Activated CD4-positive, alpha-beta T cell treated with anti-CD3 and anti-CD28 coated beads for 36 hours (primary cell): Measurements from ENCODE around the gene MCF2L. TPM values are rescaled to one million over a fixed set of nuclear protein-coding genes. Genes with fewer than 3 reads are reported as not detected.

Experiments used
- ATAC-seq: fragments of 200-7000 bp; cut with Tn5 transposase; one replicate; pipeline ENCODE4 v1.10.0; 2021; ENCODE audit warnings: mild to moderate bottlenecking, moderate library complexity
- CTCF ChIA-PET: fragments of 350-600 bp; sonication (Branson Sonifier 250); formaldehyde crosslinking; loops from one replicate; lab custom pipeline; 2021; ENCODE audit warnings: antibody characterized with exemption; lab: Charles Lee
- POLR2A ChIA-PET: fragments of 350-600 bp; sonication (Branson Sonifier 250); formaldehyde crosslinking; loops from one replicate; lab custom pipeline; 2021; ENCODE audit warnings: antibody characterized with exemption, inconsistent platforms; lab: Charles Lee
- DNase-seq: peaks from one replicate; pipeline ENCODE4 v3.0.0-alpha.2; 2020
- H3K27ac Mint-ChIP-seq: one replicate; pipeline ENCODE4 v1.8.0; 2021; ENCODE audit warnings: mixed read lengths
- H3K27me3 Mint-ChIP-seq: one replicate; pipeline ENCODE4 v1.8.0; 2021; ENCODE audit warnings: mixed read lengths
- H3K36me3 Mint-ChIP-seq: one replicate; pipeline ENCODE4 v1.8.0; 2021; ENCODE audit warnings: low read depth, mixed read lengths
- H3K4me1 Mint-ChIP-seq: one replicate; pipeline ENCODE4 v1.8.0; 2021; ENCODE audit warnings: mixed read lengths
- H3K4me3 Mint-ChIP-seq: one replicate; pipeline ENCODE4 v1.8.0; 2021; ENCODE audit warnings: mild to moderate bottlenecking, moderate library complexity, mixed read lengths
- H3K9me3 Mint-ChIP-seq: one replicate; pipeline ENCODE4 v1.8.0; 2021; ENCODE audit warnings: low read depth, mixed read lengths
- intact Hi-C, 2 experiments: fragments of 100-400 bp; cut with DNase I in 1 of 2; cut with micrococcal nuclease in 1 of 2; formaldehyde crosslinking; loops; one replicate each; pipeline versions ENCODE4 v1.14.2 to v1.15.1; 2022 to 2024; cut with DNase I, micrococcal nuclease
- total RNA-seq, 2 experiments: library from RNA; stranded (reverse); gene quantifications; one replicate each; pipeline ENCODE4 v1.2.3, GENCODE V29; 2021

MCF2L gene
- total RNA-seq, 2 experiments from 2014 or later, result 8.4 to 8.7 TPM

- no peak for ATAC-seq
- DNase-seq, result no peak
- Mint-ChIP-seq H3K9me3 (no peaks in the 10 kb centered on the region), H3K4me3 (no peak overlapping the region), H3K4me1 (peaks cover 2% of the 10 kb centered on the region), H3K27ac (no peak overlapping the region), H3K36me3 (peaks cover 2% of the 10 kb centered on the region), H3K27me3 (peaks cover 3% of the 10 kb centered on the region)
- ChIA-PET CTCF (interaction anchor here (0.6 kb wide), 1 partner anchor 187 kb away, joined by 3 read pairs; no protein-coding TSS in a partner anchor), POLR2A (no interaction called here)
- intact Hi-C loops, result no loop called here
These were observed 144.2 kb downstream of the MCF2L start for GRCh38 chr13:113112893-113113845.

DNA sequence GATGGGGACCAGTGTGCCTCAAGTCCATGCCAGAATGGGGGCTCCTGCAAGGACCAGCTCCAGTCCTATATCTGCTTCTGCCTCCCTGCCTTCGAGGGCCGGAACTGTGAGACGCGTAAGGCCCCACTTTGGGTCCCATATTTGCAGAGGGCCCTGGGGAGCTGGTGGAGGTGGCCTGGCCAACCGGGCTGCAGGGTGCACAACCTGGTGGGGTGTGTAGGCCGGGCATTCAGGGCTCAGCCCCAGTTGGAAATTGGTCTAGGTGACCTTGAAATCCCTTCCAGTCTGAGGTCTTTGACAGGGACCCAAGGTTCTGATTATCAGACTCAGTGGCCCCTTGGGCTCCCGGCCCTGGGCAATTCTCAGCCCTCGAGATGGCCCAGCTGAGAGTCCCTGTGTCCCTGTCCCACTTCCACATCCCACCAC is 144.8 kb downstream of the MCF2L start:
- H3K36me3 Mint-ChIP-seq, result peaks cover 2% of the 10 kb centered on the region
- no peaks in the 10 kb centered on the region for H3K9me3 Mint-ChIP-seq
- CTCF ChIA-PET, result no interaction called here
- H3K27me3 Mint-ChIP-seq, result peaks cover 3% of the 10 kb centered on the region
- no peak for ATAC-seq
- H3K4me1 Mint-ChIP-seq, result peaks cover 2% of the 10 kb centered on the region
- POLR2A ChIA-PET, result no interaction called here
- H3K27ac Mint-ChIP-seq, result no peak overlapping the region
- no peak overlapping the region for H3K4me3 Mint-ChIP-seq
- no peak for DNase-seq
- intact Hi-C loops, result no loop called here

- Mint-ChIP-seq H3K36me3 (no peaks in the 10 kb centered on the region), H3K9me3 (no peaks in the 10 kb centered on the region), H3K4me3 (no peak overlapping the region), H3K4me1 (no peaks in the 10 kb centered on the region), H3K27ac (no peak overlapping the region), H3K27me3 (no peaks in the 10 kb centered on the region)
- DNase-seq (peak; percentile 2), ATAC-seq (no peak)
- CTCF ChIA-PET, result no interaction called here
- POLR2A ChIA-PET, result no interaction called here
- intact Hi-C loops, result no loop called here
These were observed 145.7 kb downstream of the MCF2L start for GRCh38 chr13:113114511-113115362.

- ChIA-PET CTCF (no interaction called here), POLR2A (no interaction called here)
- ATAC-seq (no peak), DNase-seq (no peak)
- Mint-ChIP-seq H3K36me3 (no peaks in the 10 kb centered on the region), H3K27ac (no peak overlapping the region), H3K27me3 (no peaks in the 10 kb centered on the region), H3K4me3 (no peak overlapping the region), H3K4me1 (no peaks in the 10 kb centered on the region), H3K9me3 (no peaks in the 10 kb centered on the region)
- intact Hi-C loops, result no loop called here
These were observed 146.6 kb downstream of the MCF2L start for GRCh38 chr13:113115363-113116205.

- no peak for ATAC-seq
- DNase-seq, result no peak
- H3K27me3 Mint-ChIP-seq, result no peaks in the 10 kb centered on the region
- H3K36me3 Mint-ChIP-seq, result no peaks in the 10 kb centered on the region
- H3K4me3 Mint-ChIP-seq, result no peak overlapping the region
- POLR2A ChIA-PET, result no interaction called here
- H3K27ac Mint-ChIP-seq, result no peak overlapping the region
- CTCF ChIA-PET, result no interaction called here
- H3K9me3 Mint-ChIP-seq, result no peaks in the 10 kb centered on the region
- H3K4me1 Mint-ChIP-seq, result no peaks in the 10 kb centered on the region
- intact Hi-C loops, result no loop called here
These were observed 147.3 kb downstream of the MCF2L start for GRCh38 chr13:113116206-113116800.

- Mint-ChIP-seq H3K9me3 (no peaks in the 10 kb centered on the region), H3K4me1 (no peaks in the 10 kb centered on the region), H3K27me3 (no peaks in the 10 kb centered on the region), H3K36me3 (no peaks in the 10 kb centered on the region), H3K4me3 (no peak overlapping the region), H3K27ac (no peak overlapping the region)
- DNase-seq, result no peak
- ChIA-PET CTCF (no interaction called here), POLR2A (no interaction called here)
- intact Hi-C loops, result no loop called here
- ATAC-seq, result no peak
These were observed 147.9 kb downstream of the MCF2L start for GRCh38 chr13:113116871-113117271.

DNA sequence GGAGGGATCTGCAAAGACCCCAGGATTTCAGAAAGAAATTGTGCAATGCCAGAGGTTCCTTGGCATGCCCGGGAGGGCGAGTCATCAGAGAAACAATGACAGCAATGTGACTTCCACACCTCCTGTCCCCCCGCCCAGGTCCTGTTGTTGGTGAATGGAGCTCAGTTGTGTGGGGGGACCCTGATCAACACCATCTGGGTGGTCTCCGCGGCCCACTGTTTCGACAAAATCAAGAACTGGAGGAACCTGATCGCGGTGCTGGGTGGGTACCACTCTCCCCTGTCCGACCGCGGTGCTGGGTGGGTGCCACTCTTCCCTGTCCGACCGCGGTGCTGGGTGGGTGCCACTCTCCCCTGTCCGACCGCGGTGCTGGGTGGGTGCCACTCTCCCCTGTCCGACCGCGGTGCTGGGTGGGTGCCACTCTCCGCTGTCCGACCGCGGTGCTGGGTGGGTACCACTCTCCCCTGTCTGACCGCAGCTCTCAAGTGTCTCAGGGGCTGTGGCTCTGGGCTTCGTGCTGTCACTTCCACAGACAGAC is 148.4 kb downstream of the MCF2L start:
- CTCF ChIA-PET, result no interaction called here
- intact Hi-C loops, result no loop called here
- Mint-ChIP-seq H3K4me1 (no peaks in the 10 kb centered on the region), H3K27me3 (no peaks in the 10 kb centered on the region), H3K9me3 (no peaks in the 10 kb centered on the region), H3K36me3 (no peaks in the 10 kb centered on the region), H3K27ac (no peak overlapping the region), H3K4me3 (no peak overlapping the region)
- ATAC-seq, result no peak
- no peak for DNase-seq
- POLR2A ChIA-PET, result no interaction called here

GRCh38 chr13:113117911-113118260 is 148.9 kb downstream of the MCF2L start:
- no peak overlapping the region for H3K27ac Mint-ChIP-seq
- DNase-seq, result no peak
- POLR2A ChIA-PET, result no interaction called here

GRCh38 chr13:113118261-113119021 is 149.4 kb downstream of the MCF2L start:
- Mint-ChIP-seq H3K27ac (no peak overlapping the region), H3K36me3 (no peaks in the 10 kb centered on the region), H3K4me3 (no peak overlapping the region), H3K9me3 (no peaks in the 10 kb centered on the region), H3K27me3 (no peaks in the 10 kb centered on the region), H3K4me1 (no peaks in the 10 kb centered on the region)
- POLR2A ChIA-PET, result no interaction called here
- intact Hi-C loops, result no loop called here
- CTCF ChIA-PET, result no interaction called here
- ATAC-seq, result no peak
- no peak for DNase-seq

More at GRCh38 chr13:113117911-113118260, 148.9 kb downstream of the MCF2L start:
- Mint-ChIP-seq H3K9me3 (no peaks in the 10 kb centered on the region), H3K4me1 (no peaks in the 10 kb centered on the region), H3K4me3 (no peak overlapping the region), H3K36me3 (no peaks in the 10 kb centered on the region), H3K27me3 (no peaks in the 10 kb centered on the region)
- CTCF ChIA-PET, result no interaction called here
- ATAC-seq, result no peak
- intact Hi-C loops, result no loop called here

DNA sequence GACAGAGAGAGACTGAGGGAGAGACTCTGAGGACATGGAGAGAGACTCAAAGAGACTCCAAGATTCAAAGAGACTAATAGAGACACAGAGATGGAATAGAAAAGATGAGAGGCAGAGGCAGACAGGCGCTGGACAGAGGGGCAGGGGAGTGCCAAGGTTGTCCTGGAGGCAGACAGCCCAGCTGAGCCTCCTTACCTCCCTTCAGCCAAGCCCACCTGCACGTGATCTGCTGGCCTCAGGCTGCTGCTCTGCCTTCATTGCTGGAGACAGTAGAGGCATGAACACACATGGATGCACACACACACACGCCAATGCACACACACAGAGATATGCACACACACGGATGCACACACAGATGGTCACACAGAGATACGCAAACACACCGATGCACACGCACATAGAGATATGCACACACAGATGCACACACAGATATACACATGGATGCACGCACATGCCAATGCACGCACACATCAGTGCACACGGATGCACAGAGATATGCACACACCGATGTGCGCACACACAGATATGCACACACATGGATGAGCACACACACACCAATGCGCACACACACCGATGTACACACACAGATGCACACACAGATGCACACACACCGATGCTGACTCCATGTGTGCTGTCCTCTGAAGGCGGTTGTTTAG is 150.3 kb downstream of the MCF2L start:
- H3K27ac Mint-ChIP-seq, result no peak overlapping the region
- intact Hi-C loops, result no loop called here
- no peak for DNase-seq
- CTCF ChIA-PET, result no interaction called here
- H3K4me1 Mint-ChIP-seq, result no peaks in the 10 kb centered on the region
- no peaks in the 10 kb centered on the region for H3K36me3 Mint-ChIP-seq
- H3K27me3 Mint-ChIP-seq, result no peaks in the 10 kb centered on the region
- no peak overlapping the region for H3K4me3 Mint-ChIP-seq
- H3K9me3 Mint-ChIP-seq, result no peaks in the 10 kb centered on the region
- ATAC-seq, result no peak
- POLR2A ChIA-PET, result interaction anchor here (0.7 kb wide), 1 partner anchor 532 kb away, joined by 4 read pairs; no protein-coding TSS in a partner anchor
